Testis (tissue), 2 donors: Measurements from ENCODE around the gene OR6N2.

Experiments used
- POLR2A ChIP-seq: fragments of 450-650 bp; IDR thresholded peaks from one replicate; pipeline ENCODE4 v1.6.1; 2017; ENCODE audit warnings: antibody characterized with exemption, mild to moderate bottlenecking, moderate library complexity
- TF ChIP-seq, protein P1 (sequence below), 3 experiments: fragments of 450-650 bp in 2 of 3; fragments of 200-600 bp in 1 of 3; sonication (generic) in 1 of 3; IDR thresholded peaks; one replicate each; pipeline ENCODE4 v1.5.1; 2016 to 2019; ENCODE audit warnings: antibody characterized with exemption in 3 of 3, mild to moderate bottlenecking in 2 of 3, moderate library complexity in 1 of 3

- TF ChIP-seq, protein P1, sequence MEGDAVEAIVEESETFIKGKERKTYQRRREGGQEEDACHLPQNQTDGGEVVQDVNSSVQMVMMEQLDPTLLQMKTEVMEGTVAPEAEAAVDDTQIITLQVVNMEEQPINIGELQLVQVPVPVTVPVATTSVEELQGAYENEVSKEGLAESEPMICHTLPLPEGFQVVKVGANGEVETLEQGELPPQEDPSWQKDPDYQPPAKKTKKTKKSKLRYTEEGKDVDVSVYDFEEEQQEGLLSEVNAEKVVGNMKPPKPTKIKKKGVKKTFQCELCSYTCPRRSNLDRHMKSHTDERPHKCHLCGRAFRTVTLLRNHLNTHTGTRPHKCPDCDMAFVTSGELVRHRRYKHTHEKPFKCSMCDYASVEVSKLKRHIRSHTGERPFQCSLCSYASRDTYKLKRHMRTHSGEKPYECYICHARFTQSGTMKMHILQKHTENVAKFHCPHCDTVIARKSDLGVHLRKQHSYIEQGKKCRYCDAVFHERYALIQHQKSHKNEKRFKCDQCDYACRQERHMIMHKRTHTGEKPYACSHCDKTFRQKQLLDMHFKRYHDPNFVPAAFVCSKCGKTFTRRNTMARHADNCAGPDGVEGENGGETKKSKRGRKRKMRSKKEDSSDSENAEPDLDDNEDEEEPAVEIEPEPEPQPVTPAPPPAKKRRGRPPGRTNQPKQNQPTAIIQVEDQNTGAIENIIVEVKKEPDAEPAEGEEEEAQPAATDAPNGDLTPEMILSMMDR (IDR thresholded peaks at IDR 0.05), result no peak
- no peak for TF ChIP-seq POLR2A
Observed at GRCh38 chr1:158818975-158819431, 38.0 kb upstream of the OR6N2 start.
